GM19438 (cell line): ENCODE data around the gene PEA15.

Source experiments
- ATAC-seq: cut with Tn5 transposase; IDR thresholded peaks from one replicate; pipeline ENCODE4 v1.9.1; 2021; ENCODE audit warnings: low read depth; ENCODE audit not compliant: unreplicated experiment

Gene PEA15, protein sequence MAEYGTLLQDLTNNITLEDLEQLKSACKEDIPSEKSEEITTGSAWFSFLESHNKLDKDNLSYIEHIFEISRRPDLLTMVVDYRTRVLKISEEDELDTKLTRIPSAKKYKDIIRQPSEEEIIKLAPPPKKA

DNA sequence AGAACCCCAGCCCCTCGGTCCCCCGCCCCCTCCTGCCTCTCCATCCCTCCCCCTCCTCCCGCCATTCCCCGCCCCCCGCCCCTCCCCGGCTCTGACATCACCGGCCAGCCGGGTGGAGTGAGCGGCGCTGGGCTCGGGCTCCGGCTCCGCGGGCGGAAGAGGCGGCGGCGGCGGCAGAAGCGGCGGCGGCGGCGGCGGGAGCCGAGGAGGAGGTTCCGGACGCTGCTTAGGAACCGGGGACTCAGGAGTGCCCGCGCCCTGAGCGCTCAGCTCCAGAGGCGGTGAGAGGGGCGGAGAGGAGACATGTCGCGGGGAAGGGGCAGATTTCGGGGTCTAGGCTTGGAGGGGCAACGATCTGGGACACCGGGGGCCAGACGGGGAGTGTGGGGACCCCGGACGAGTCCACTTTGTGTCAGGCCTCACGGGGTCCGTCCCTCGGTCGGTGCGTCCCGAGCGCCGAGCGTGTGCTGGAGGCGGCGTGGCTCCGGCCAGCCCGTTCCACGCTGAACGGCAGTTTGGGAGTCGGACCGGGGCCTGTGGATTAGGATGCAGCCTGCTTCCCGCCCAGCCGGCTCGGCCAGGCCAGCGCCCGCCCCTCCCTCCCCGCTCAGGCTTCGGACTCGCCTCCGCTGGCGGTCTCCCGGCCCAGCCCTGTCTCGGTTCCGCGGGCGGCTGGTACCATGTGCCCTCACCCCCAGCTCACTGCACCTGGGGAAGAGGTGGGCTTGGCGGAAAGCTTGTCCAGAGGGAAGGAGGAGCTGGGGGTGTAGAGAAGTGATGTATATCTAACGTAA lies at the start of gene PEA15:
PEA15 (plus strand) TSS at position 143 of the 794 bp plus-strand sequence. CDS start 6,161 bp downstream, outside the sequence.
- ATAC-seq = peak; percentile 57

DNA sequence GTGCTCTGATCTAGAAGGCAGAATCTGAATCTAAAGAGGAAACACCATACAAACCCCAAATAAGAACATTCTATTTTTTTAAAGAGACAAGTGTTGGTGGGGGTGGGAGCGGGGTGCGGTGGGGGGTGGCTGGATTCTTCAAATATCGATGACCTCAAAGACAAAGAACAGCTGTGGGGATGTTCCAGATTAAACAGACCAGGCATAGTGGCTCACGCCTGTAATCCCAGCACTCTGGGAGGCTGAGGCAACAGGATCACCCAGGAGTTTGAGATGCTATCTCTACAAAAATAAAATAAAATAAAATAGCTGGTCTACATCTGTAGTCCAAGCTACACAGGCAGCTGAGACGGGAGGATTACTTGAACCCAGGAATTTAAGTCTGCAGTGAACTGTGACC lies 48.8 kb upstream of the PEA15 start:
- no peak for ATAC-seq

DNA sequence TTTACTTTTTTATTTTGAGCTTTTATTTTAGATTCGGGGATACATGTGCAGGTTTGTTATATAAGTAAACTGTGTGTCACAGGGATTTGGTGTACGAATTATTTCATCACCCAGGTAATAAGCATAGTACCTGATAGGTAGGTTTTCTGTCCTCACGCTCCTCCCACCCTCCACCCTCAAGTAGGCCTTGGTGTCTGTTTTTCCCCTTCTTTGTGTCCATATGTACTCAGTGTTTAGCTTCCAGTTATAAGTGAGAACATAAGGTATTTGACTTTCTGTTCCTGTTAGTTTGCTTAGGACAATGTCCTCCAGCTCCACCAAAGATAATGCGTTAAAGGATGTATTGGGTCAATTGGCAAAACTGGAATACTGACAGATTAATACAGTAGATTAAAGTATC lies 48.0 kb upstream of the PEA15 start:
- no peak for ATAC-seq

DNA sequence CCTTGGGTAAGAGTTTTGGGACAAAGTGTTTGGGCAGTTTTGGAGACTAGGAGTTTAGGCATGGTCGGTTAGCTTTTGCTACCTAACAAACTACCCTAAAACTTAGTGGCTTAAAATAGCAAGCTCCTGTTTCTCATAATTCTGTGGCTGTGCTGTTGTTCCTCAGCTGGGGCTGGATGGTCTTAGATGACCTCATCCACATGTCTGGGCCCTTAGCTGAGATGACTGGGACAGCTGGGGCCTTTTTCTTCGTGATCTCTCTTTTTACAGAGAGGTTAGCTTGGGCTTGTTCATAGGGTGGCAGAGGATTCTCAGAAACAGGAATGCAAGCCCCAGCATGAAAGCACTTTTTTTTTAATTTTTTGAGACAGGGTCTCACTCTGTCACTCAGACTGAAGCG lies 47.2 kb upstream of the PEA15 start:
- ATAC-seq = no peak

DNA sequence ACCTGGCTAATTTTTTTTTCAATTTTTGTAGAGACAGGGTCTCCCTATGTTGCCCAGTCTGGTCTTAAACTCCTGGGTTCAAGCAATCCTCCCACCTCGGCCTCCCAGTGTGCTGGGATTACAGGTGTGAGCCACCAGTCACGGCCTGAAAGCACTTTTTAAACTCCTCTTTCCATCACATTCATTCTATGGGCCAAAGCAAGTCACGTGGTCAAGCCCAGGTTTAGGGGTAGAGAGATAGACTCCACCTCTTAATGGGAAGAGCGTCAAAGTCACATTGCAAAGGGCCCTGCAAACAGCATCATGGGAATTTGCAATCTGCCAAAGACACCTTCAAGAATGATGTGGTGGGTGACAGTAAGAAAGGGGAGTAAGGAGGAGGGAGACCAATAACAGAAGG lies 46.6 kb upstream of the PEA15 start:
- no peak for ATAC-seq

DNA sequence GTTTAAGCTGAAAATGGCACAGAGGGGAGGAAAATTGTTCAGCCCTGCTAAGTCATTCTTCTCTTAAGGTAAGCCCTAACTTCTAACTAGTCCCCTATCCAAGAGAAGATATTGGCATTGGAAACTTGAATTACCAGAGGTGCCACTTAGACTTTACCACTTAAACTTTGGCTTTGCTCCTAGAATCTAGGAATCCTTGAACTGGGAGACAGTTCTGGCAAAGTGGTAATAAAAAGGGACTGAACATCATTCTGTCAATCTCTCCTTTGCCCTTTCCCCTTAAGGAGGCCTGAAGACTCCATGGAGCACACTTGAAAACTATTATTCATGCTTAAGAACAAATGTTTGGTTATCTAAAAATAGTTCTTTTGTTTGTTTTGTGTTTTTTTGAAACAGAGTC lies 45.3 kb upstream of the PEA15 start:
- no peak for ATAC-seq

DNA sequence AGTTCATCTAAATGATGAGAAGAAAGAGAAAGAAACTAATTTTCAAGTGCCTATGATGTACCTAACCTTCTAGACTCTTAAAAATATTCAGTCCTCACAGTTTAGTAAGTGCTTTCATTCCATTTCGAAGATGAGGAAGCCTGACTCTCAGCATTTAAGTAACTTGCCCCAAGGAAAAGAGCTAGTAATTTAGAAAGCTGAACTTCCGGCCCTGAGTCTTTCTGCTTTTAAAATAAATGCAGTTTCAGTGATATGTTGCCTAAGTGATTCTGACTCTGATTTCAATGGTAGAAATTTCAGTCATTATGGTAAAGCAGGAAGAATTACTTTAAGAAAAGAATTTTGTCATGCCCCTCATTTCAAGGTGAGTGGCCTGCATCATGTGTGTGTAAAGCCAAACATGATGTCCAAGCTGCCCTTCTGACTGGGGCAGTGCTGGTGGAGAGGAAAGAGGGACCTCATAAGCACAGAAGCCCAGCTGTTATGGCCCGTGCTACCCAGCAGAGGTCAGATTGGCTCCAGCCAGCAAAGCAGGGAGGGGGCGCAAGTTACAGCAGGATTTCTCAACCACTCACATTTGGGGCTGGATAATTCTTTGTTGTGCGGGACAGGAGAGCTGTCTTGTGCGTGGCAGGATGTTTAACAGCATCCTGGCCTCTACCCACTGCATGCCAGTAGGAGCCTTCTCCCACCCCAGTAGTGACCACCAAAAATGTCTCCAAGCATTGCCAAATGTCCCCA lies 43.0 kb upstream of the PEA15 start:
- no peak for ATAC-seq

DNA sequence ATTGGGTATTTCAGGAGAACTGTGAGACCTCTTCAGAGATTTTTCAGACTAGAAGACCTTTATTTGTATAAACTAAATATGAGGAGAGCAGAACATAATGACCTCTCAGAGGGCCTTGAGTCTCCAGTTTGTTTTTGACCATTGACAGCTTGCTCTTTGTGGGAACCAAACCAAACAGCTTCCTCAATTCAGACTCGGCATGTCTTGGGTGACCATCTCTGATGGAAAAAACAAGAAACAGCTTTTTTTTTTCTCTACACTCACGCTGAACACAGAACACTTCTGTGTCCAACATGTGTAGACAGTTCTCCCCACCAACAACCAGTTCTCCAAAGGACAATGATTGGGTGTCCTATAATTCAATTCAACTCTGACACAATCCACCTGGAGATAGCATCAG lies 42.3 kb upstream of the PEA15 start:
- no peak for ATAC-seq

DNA sequence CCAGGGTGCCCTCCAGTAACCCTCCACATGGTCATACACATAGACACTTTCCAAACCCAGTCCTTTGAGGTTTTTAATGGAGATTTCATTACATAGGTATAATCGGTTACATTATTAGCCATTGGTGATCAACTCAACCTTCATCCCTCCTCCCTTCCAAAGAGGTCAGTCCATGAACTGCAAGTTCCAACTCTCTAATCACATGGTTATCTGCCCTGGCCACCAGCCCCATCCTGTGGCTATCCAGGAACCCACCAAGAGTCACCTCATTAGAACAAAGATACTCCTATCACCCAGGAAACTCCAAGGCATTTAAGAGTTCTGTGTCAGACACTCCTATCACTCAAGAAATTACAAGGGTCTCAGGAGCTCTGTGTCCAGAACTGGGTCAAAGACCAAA lies 41.6 kb upstream of the PEA15 start:
- no peak for ATAC-seq

DNA sequence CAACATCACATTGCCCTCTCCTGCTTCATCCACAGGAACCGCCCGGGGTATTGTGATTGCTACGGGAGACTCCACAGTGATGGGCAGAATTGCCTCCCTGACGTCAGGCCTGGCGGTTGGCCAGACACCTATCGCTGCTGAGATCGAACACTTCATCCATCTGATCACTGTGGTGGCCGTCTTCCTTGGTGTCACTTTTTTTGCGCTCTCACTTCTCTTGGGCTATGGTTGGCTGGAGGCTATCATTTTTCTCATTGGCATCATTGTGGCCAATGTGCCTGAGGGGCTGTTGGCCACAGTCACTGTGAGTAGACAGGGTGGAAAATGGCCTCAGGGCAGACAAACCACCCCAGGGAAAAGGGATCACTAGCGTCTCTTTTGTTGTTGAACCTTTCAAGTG lies 41.1 kb upstream of the PEA15 start:
- ATAC-seq = no peak

DNA sequence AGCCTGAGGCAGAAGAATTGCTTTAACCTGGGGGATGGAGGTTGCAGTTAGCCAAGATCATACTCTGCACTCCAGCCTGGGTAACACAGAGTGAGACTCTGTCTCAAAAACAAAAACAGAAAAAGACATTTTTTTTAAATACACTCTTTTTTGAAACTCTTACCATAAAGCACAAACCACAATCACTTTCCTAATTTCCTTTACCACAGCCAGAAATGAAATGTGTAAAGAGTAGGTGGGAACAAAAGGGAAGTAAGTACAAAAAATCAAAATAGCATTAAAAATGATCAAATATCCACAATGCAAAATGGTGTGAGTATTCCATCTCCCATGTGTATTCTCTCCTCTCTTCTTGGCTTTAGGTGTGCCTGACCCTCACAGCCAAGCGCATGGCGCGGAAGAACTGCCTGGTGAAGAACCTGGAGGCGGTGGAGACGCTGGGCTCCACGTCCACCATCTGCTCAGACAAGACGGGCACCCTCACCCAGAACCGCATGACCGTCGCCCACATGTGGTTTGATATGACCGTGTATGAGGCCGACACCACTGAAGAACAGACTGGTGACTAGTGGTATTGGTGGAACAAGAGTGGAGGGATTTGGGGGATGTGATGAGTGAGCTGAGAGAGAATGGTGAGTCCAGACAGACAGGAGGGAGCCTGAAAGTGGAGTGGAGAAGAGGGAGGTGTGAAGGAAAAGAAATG lies 38.9 kb upstream of the PEA15 start:
- ATAC-seq = no peak

DNA sequence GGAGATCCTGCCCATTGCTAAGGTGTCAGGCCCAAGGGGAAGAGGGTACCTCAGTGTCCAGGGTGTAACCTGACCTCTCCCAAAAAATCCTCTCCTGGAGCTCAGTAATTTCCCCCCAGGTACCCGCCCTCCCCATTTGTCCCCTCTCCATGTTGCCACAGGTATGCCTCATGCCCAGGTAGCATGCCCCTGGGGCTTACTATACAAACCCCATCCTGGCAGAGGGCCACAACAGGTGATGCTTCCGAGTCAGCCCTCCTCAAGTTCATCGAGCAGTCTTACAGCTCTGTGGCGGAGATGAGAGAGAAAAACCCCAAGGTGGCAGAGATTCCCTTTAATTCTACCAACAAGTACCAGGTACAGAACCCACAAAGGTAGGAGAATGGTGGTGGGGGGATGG lies 38.1 kb upstream of the PEA15 start:
- no peak for ATAC-seq

DNA sequence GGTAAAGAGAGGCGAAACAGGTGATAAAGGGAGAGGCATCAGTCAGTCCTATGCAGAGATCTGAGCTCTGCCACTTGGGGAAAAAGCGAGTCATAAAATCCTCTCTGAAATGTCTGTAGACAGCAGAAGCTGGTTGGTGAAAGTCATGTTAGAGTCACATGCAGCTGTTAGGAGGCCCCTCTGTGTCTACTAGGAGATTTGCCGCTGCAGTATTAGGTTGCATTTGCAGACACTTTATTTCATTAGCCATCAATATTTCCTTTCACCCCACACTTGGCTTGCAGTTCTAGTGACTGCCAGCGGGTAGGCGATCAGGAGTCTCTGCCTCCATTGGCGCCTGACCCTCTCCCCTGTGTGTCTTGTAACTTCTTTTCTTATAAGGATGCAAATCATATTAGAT lies 37.6 kb upstream of the PEA15 start:
- ATAC-seq = no peak

DNA sequence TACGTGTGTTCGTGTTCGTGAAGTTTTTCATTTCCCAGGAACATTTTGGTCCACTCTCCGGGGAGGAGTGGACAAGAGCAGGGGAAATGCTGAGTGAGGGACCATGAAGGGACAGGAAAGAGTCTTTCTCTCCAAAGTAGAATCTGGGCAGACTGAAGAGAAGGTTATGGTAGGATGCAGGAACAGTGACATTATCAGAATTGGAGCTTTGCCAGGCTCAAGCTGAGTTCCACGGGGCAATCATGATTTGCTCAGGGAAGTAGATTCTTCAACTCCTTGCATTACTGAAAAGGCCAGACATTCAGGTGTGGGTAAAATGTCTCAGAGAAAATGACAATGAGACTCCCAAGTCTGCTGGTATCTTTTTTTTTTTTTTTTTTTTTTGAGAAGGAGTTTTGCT lies 37.2 kb upstream of the PEA15 start:
- no peak for ATAC-seq

DNA sequence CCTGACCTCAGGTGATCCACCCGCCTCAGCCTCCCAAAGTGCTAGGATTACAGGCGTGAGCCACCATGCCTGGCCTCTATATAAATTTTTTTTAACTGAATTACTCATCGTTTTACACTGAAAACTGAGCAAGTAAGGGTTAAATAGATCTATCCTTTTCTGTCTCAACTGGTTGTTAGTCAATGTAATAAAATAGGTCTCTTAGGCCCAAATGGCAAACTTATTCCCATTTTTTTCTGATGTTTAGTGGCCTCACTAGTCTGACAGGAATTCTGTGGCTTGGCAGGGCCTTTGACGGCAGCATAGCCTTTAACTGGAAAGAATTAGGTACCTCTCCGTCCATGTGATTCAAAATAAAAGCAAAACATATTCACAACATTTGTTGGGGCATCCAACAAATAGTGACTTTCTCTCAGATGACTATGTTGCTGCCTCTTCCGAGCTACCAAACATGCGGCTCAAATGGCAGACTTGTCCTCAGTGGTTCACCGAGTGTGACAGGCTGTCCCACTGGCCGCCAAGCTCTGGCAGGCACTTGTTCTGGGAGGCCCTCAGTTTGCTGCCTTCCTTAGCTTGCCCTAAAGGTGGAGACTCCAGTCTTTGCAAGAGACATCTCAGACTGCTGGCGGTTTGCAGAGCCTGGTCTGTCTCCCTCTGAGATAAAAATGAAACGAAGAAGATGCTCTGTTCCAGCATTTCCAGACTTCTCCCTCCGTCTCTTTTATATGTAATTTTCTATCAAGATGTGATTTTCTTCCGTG lies 36.4 kb upstream of the PEA15 start:
- ATAC-seq = no peak

DNA sequence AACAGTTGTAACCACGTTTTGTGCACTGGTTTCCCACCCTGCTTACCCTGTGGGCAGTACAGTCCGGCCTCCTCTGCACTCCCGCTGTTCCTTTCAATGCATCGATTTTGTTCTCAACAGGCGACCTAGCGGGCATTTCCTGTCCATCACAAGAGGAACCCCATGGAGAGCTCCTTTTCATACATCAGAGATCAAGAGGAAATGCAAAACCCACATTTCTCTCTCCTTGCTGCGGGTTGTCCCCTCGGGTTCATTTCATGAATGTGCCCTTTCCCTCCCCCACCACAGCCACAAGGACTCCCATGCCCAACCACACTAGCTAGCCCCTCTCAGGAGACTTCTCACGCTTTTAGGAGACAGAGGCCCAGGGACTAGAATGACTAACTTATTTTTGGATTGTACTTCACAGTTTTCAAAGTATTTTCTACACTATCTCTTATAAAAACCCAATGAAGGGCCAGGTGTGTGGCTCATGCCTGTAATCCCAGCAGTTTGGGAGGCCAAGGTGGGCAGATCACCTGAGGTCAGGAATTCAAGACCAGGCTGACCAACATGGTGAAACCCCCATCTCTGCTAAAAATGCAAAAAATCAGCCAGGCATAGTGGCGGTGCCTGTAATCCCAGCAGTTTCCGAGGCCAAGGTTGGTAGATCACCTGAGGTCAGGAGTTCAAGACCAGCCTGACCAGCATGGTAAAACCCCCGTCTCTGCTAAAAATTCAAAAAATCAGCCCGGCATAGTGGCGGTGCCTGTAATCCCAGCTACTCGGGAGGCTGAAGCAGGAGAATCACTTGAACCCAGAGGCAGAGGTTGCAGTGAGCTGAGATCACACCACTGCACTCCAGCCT lies 35.4 kb upstream of the PEA15 start:
- ATAC-seq = peak; percentile 53

DNA sequence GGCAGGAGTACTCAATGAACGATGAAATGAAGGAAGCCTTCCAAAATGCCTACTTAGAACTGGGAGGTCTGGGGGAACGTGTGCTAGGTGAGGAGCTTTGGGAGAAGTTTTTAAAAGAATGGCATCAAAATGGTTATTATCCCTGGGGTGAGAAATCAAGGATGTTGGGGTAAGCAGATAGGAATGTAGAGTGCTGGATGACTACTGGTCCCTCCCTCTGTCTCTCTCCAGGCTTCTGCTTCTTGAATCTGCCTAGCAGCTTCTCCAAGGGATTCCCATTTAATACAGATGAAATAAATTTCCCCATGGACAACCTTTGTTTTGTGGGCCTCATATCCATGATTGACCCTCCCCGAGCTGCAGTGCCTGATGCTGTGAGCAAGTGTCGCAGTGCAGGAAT lies 33.8 kb upstream of the PEA15 start:
- no peak for ATAC-seq

DNA sequence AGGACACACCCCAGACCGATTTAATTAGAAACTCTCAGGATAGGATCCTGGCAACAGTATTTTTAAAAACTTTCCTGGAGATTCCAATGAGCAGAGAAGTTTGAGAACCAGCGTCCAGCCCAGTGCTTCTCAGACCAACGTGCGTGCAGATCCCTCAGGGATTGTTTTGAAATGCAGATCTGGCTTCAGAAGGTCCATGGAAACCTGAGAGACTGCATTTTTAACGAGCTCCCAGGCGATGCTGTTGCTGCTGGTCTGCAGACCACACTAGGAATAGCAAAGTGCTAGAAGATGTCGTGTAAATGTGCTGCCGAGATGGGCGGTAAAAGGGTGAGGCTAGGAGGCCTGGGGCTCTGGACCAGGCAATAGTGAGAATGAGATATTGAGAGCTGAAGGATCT lies 33.2 kb upstream of the PEA15 start:
- no peak for ATAC-seq

DNA sequence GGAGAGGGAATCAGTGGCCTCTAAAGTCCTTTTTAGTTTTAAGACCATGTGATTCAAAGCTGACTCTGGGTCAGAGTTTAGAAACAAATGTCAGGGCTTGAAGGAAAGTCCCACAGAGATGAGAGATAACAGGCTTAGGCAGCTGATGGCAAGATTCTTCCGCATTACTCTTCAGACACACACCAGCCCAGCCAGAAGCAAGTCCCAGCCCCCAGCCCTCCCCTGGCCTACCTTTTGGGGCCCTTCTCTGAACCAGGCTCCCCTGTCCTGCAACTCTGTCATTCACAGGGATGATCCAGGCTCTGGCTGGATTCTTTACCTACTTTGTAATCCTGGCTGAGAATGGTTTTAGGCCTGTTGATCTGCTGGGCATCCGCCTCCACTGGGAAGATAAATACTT lies 28.0 kb upstream of the PEA15 start:
- no peak for ATAC-seq

DNA sequence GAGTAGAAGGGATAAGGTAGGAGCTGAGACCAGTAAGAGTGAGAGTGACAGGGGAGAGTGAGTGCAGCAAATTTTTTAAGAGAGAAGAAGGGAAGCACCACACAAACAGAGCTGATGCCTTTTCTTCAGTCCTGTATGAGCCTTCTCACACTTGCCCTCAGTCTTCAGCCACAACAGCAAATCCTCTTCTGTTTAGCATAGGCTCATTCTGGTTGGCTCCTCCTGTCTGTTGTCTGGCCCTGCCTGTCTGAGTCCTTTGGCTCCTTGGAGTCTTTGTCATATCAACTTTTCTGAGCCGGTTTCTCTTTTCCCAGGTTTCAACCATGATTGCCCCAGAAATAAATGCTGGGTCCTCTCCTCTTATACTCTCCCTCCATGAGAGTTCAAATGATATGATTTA lies 27.5 kb upstream of the PEA15 start:
- ATAC-seq = no peak
